ENCODE results near the gene OR13C3. TPM values are rescaled to one million over a fixed set of nuclear protein-coding genes. Genes with fewer than 3 reads are reported as not detected.

OR13C3 gene
- total RNA-seq, 1 experiment from 2014 or later, result not detected

Other genes with a start within 250 kb of the OR13C3 start
- not detected in 2 replicates for gene OR13F1, start 32.6 kb downstream of the OR13C3 start, total RNA-seq (2014; rRNA removed; shearing (Covaris generic))
- gene OR13C4, start 9.6 kb downstream of the OR13C3 start, total RNA-seq (2014; rRNA removed; shearing (Covaris generic)), result not detected in 2 replicates
- gene OR13C8, start 32.3 kb upstream of the OR13C3 start, total RNA-seq (2014; rRNA removed; shearing (Covaris generic)), result not detected in 2 replicates
- not detected in 2 replicates for gene OR13C5, start 62.6 kb upstream of the OR13C3 start, total RNA-seq (2014; rRNA removed; shearing (Covaris generic))
- gene OR13C2, start 68.8 kb upstream of the OR13C3 start, total RNA-seq (2014; rRNA removed; shearing (Covaris generic)), result not detected in 2 replicates
- not detected in 2 replicates for gene OR13C9, start 81.3 kb upstream of the OR13C3 start, total RNA-seq (2014; rRNA removed; shearing (Covaris generic))
- gene OR13D1, start 157.7 kb upstream of the OR13C3 start, total RNA-seq (2014; rRNA removed; shearing (Covaris generic)), result not detected in 2 replicates
- 62.1 and 85.4 TPM in 2 replicates for gene NIPSNAP3A, start 210.8 kb upstream of the OR13C3 start, total RNA-seq (2014; rRNA removed; shearing (Covaris generic))
- 0.79 and 1.0 TPM in 2 replicates for gene NIPSNAP3B, start 227.3 kb upstream of the OR13C3 start, total RNA-seq (2014; rRNA removed; shearing (Covaris generic))

Data from M059J (cell line).